NCI-H2171 (cell line): ENCODE data around the gene KRT78.

Source experiments
- DNase-seq: peaks from one replicate; lab custom pipeline; 2025; lab: John Stamatoyannopoulos, UW

The KRT78 gene

DNA sequence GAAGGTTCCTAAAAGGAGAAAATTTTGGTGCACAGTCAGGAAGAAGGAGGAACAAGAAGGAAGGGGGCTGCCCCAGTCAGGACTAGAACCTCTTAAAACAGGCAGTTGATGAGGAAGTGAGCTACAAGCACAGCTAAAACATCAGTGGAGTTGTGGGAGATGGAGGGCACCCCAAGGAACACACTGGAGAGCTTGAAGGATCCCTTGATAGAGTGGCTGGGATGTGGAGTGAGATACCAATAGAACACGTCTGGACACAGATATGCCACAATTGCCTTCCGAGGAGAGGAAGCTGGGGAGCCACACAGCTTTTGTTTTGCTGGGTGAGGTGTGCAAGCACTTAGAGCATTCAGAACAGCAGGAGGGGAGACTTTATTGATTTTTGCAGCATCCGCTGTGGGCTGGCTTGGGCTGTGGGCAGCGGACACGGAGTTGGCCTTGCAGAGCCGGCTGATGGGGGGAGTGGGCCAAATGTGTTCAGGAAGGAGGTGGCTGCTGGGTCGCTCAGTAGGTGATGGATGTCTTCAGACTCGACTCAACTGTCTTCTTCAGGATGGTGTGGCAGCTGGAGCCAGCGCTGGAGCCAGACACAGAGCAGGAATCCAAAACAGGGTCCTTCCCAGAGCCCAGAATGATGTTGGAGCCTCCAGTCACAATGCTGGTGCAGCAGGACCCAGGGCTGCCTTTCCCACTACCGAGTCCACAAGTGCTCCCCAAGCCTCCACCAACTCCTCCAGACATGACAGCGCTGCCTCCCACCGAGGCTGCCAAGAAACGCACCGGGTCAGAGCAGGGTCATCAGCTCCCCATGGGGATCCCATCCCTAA lies 10.0 kb downstream of the KRT78 start:
- no peak for DNase-seq

DNA sequence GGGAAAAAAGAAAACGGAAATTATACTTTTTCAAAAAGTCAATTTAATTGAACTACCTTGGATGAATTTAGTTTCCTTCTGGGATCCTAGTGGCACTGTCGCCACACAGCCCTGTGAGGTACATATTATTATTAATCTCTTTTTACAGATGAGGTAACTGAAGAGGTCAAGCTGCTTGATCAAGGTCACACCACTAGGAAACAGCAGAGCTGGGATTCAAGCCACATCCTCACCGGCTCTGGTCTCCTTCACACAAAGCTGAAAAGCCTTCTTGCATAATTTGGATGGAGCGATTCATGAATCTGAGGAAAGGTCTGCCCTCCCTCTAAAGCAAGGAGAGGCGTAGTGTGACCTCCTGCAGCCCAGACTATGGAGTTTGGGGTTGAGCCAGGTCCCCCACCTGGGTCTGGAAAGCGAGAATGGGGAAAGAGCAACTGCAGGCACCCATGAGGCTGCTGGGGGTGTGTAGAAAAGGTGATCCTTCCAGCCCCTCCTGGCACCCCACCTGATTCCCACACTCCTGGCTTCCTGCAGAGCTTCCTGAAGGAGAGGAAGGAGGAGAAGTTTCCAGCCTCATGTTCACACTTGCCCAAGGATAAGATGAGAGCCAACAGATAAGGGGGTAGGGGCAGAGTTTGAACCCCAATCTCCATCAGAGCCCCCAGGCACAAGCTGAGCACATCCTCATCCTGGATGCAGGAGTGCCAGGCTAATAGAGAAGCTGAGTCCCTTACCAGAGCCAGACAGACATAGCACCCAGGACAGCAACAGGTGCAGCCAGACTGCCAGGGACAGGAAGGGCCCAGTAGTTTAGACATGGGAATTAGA lies 10.8 kb downstream of the KRT78 start:
- no peak for DNase-seq

DNA sequence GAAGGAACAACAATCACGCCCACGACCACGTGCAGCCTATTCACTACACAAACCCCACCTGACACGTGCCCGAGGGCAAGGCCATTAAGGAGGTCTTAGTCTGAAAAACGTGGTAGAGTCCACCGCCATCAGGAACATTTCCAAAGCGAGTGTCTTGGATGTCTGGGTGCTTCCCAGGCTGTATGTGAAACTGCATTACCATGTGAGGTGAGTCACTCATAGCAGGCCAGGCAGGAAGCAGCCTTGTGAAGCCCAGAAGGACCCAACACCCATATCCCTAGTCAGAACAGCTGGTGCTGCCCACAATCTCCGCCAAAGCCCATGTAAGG lies 11.4 kb downstream of the KRT78 start:
- no peak for DNase-seq

DNA sequence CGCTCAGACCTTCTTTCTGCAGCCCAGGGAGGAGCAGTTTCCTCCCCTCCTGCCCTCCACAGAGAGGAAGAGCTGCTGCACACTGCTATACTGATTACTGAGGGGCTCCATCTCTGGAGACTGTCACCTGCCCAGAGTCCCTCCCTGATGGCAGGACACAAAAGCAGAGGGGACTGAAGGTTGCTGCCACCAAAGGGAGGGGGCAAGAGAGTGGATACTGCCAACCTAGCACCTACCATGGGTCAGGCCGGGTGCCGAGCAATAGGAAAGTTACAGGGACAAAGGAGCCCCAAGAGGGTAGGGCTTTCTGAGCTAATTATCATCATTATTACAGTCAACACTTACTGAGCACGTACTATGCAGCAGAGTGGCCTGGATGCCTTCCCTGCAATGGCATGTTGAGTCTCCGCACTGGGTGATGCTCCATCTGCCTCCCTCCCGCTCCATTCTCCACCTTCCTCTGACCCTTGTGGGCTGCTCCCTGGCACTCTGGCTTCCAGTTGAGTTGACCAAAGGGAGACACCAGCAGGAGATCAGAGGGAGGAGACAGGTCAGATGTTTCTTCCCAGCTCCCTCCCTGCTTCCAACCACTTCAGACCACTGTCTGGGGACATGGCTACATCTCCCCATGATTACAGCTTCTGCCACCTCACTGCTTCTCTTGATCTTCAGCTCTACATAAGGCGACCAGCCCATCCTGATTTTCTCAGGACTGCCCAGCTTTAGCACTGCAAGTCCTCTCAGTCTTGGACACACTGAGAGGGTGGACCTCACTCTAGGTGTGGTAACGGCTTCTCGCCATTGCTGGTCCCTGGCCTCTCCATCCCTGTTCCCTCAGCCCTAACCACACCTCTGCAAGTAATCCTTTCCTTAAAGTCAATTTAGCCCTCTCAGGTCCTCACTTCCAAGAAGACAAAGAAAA lies 12.0 kb downstream of the KRT78 start:
- no peak for DNase-seq

DNA sequence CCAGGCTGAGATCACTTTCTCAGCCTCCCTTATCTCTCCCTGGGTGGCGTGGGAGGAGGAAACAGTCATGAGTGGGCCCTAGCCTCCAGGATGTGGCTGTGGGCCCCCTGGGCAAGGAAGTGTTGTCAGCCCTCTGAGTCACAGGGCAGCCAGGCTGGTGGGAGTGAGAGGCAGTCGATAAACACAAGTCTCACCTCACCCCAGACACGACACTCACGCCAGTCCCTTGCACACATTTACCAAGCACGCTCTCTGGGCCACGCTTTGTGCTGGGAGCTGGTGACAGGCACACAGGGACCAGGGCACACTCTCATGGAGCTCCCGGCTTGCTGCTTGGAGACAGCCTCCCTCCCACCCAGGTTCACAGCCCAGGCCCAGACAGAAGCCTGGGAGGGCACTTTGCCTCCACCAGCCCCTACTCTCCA lies 12.7 kb downstream of the KRT78 start:
- no peak for DNase-seq

DNA sequence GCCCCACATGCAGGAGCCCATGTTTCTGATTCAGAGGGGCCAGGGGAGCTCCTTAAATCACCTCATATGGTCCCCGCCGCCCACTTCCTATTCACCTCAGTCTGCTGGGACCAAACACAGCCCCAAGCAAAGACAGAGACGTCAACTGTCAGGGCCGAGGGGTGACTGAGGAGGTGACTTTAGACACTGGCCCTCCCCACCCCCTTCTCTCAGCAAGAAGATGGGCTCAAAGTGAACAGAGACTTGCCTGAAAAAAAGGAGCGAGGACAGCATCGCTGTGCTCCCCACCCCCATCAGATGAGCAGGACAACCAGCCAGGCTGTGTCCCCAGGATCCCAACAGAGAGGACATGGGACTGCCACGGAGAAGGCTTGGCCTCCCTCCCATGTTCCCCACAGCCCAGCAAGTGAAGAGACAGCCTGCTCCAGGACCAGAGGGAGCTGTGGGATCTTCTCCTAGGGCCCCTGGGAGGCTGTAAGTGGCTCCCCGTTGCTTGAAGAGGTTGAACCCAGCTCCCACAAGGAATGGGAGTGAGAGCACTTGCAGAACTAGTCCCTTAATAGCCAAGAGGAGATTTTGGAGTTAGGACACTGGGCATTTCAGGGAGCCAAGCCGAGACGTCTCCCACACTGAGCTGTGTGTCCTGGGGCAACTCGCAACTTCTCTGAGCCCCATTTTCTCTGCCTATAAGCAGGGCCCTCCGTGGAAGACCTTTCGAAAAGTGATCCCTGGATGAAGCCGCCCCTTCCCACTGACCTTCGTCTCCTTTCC lies 13.3 kb downstream of the KRT78 start:
- no peak for DNase-seq

DNA sequence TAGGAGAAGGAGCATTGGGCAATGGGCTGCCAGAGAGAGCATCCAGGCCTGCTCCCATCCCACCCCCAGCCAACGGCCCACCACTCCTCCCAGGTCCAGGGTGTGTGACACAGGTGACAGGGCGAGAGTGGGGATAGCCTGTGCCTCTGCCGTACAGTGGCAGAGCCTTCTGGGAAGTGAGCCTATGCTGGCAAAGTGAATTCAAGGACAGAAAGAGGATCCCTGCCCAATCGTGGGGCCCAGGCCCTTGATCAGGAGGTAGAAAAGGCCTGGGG lies 14.1 kb downstream of the KRT78 start:
- DNase-seq = no peak

DNA sequence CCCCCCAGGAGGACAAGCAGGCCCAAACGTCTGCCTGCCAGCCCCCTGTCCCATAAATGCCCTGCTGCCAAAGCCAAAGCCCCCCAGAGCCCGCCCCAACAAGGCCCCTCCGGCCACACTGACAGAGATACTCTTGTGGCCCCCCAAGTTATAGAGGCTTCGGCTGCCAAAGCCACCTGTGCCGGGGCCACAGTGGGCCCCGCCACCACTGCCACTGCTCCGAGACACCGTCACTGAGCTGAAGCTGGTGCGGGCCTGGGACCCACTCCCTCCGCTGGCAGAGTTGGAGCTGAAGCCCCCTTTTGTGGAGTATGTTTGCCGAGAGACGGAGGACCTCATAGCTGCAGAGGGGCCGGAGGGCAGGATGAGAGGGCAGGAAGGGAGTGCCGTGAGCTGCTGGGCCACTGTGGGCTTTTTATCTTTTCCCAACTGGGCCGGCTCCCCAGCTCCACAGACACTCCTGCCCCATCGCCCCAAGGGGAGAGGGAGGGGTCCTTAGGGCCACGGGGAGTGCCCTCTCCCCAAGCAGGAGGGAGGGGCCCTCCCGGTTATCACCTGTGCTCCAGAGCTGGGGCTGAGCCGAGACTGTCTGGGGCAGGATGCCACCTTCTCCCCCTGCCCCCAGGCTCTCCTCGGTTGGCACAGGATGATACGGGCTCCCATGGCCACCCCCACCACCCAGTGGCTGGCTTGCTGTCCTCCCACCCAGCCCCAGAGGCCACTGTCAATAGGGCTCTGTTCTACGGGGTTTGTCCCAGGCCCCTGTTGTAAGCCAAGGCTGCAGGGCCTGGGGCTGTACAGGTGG lies 14.7 kb downstream of the KRT78 start, which contains the start of gene KRT79:
Gene KRT79, minus strand, starts transcription at position 390 of the 805 bp plus-strand sequence. Its CDS starts 51 bp downstream, at position 339.
- DNase-seq = no peak

DNA sequence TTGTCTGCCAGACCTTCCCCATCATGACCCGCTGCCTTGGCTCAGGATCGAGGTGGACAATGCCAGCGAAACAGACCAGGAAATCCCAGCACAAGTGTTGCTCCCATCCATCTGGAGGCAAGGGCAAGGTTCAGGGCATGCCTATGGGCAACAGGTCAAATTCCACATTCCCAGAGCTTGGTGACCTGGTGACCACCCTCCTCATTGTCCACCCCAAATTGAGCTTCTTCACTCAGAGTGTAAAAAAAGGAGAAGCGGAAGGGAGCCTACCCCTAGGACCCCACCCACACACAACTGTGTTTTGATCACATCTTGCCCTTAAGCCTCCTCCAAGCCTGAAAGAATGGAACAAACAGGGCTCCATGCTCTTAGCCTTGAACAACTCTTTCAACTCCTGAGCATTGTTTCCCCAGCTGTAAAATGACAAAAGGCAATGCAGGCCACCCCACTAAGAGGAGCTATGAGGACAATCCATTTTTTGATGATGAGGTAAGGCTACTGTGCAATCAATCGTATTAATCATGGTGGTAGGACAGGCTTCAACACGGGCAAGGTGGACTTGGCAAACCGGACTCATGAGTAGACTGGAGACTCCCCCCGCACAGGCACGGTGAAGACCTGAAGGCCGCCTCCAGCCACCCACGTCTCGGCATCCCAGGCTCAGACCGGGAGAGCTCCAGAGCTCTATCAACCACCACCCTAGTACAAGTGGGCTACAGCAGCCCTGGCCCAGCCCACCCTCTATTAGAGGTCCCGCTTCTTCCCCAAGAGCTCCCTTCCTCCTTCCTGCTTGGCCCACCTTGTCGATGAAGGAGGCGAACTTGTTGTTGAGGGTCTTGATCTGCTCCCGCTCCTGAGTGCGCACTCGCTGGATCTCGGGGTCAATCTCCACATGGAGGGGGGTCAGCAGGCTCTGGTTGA lies 15.5 kb downstream of the KRT78 start:
- no peak for DNase-seq

DNA sequence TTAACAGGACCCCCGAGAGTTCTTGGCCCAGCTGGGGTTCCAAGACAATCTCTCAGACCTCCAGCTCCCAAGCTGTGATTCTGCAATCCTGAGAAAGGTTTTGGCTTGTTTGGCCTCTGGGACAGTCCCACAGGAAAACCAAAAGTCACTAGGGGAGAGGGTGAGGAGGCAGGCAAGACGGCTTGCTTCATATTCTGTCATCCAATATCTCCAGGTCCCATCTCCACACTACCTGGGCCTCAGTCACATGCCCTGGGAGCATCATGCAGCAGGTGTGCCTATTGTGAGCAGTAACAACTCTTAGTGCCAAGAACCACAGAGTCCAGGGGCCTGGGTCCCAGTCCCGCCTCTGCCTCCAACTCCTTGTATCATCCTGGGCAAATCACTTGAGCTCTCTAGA lies 16.3 kb downstream of the KRT78 start:
- no peak for DNase-seq

DNA sequence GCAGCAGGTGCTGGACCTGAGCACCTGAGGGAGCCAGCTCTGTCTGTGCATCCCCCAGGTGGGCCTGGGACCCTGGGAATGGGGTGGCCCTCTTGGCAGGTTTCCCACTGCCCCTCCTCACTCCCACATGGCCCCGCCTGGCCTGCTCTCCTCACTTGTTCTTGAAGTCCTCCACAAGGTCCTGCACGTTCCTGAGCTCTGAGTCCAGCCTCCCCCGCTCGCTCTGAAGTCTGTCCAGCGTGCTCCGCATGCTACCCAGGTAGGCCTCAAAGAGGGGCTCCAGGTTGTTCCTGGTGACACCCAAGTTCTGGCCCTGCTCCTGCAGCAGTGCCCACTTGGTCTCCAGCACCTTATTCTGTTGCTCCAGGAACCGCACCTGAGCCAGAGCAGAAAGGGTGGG lies 17.5 kb downstream of the KRT78 start:
- DNase-seq = no peak

DNA sequence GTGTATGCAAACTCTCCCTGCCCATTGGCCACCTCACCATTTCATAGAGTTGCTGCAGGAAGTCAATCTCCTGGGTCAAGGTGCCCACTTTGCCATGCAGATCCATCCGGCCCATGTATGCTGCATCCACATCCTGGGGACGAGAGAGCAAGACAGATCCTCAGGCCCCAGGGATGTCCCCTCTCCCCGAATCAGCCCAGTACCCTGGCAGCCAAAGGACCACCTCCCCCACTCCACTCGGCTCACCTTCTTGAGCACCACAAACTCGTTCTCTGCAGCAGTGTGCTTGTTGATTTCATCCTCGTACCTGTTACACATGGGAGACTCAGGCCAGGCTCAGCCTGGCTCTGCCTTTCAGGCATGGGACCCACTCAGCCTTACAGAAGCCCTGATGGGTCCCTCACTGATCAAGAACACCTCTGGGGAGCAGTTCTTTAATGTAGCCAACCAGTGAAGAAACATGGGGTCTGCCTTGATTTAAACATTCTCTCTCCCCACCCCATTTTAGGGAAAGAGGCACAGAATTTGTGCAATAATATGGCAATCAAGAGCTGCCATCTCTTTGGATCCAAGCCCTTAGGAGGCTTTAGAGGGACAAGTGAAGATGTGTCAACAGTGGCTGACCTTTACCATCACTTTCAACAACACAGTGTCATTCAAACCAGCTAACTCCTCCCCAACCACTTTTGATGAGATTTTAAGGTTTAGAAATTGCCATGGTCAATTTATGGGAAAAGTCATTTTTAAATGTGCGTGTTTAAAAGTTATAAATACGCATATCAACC lies 18.6 kb downstream of the KRT78 start:
- DNase-seq = no peak

DNA sequence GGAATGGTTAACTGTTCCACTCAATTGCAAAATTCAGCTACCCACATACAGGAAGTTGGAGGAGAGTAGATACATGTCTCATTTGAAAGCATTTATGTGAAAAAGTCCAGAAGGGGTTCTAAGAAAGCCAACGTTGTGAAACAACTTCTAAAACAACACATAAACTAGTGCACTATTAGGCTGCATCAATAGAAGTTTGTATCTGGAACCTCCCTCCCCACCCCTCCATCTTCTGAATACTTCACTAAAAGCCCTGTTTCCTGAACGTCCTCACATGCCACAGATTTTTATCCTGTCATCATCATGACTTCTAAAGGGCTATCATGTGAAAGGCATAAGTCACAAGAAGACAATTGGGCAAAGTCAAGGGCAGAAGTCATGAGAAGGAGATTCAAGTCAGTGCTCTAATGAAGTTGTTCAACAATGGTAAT lies 20.2 kb downstream of the KRT78 start:
- no peak for DNase-seq

DNA sequence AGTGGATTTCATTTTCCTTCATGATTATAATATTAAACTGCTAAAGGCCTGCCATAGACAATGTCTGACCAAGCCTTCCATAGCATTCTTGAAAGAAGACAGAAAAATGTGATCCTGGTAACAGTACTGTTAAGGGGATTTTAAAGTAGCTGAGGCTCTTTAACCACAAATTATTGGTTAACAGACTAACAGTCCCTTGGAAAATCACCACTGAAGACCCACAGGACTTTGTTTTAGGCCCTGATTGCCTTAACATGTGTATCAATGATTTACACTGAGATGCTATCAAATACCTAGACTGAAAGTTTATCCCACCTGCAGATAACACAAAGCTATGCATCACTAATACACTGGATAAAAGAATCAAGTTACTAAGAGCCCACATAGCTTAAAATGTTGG lies 20.6 kb downstream of the KRT78 start:
- DNase-seq = no peak

DNA sequence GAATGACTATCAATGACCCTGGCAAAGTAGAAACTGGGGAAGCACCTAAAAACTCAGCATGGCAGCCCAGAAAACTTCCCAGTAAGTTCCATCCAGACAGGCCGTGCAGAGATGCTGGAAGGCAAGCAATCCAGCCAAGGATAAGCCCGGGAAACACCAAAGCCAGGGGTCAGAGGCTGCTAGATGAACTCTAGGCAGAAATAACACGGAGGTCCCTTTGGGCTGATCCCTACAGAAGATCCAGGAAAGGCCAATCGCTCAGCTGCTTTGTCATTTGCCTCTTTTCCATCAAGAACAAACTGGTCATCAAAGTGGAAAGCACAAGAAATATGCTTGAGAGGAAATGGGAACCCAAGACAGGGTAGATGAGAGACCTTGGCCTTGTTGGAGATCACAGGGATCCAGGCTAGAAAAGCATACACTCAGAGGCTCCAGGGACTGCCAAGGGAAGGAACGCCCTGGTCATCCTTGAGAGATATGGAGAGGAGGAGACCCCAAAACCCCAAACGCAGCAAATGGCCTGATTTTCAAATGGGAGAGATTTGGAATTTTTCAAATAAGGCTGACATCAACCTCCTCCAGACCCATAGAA lies 21.2 kb downstream of the KRT78 start:
- DNase-seq = no peak

DNA sequence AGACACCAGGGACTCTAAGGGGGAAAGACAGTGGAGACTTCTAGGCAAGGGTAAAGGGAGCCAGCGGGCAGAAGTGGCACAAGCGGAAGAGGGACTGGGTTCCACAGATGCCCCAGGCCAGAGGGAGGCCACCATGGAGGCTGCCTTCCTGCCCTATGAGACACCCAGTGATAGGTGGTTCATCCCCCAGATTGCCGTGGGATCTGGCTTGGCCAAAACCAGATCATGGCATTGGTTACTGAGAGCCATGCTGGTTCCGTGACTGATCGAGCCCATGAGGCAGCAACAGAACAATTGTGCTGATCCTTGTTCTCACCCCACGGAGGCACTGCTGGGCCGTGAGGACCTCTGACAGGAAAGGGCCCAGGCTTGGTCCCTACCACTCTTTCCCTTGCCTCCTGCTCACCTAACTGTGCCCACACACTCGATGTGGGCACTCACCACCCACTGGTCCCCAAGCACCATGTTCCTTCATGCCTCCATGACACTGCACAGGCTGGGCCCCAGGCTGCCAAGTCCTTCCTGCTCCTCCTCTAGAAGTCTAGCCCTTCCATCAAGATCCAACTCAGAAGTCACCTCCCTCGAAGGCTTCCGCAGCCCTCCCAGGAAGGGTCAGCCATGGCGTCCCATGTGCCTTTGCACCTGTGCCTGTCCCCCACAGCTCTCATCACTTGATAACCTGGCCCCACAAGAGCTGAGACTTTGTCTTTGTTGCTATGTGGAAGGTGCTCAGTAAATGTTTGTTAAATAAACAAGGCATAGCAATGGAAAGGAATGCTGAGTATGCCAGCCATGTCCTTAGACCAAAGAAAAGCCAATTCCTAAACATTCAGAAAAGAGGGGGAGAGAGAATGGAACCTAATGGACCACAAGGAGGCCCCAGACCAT lies 21.9 kb downstream of the KRT78 start:
- DNase-seq = no peak

DNA sequence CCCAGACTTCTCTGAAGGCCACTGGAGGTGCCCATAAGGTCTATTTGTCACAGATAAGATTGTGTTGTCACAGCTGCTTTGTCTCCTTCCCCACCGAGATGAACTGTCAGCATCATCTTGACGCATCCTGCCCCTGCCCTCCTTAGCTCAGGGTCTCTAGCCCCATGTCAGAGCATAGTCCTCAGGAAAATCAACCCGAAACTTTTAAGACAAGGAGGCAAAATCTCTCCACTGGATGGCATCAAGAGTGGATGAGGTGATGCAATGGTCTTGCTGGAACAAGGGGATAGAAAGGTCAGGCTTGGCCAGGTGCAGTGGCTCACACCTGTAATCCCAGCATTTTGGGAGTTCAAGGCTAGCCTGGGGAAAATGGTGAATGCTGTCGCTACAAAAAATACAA lies 22.8 kb downstream of the KRT78 start:
- DNase-seq = no peak
